Measurements from ENCODE around the gene SH3BP2.

SH3BP2 gene

GRCh38 chr4:2859514-2859913 is 66.6 kb downstream of the SH3BP2 start:
- ATAC-seq (ENCODE audit: low read depth) (no peak), DNase-seq (ENCODE audit: low spot score) (no peak)
- Histone ChIP-seq H3K4me1 (ENCODE audit: insufficient read depth, poor library complexity, severe bottlenecking) (peaks cover 12% of the 10 kb centered on the region), H3K9me3 (ENCODE audit: severe bottlenecking) (no peaks in the 10 kb centered on the region), H3K27me3 (ENCODE audit: insufficient read depth, poor library complexity, severe bottlenecking) (no peaks in the 10 kb centered on the region), H3K27ac (ENCODE audit: poor library complexity, severe bottlenecking) (no peak overlapping the region), H3K36me3 (ENCODE audit: low read depth) (peaks cover 13% of the 10 kb centered on the region), H3K4me3 (ENCODE audit: severe bottlenecking) (no peak overlapping the region)
- TF ChIP-seq, protein P1, sequence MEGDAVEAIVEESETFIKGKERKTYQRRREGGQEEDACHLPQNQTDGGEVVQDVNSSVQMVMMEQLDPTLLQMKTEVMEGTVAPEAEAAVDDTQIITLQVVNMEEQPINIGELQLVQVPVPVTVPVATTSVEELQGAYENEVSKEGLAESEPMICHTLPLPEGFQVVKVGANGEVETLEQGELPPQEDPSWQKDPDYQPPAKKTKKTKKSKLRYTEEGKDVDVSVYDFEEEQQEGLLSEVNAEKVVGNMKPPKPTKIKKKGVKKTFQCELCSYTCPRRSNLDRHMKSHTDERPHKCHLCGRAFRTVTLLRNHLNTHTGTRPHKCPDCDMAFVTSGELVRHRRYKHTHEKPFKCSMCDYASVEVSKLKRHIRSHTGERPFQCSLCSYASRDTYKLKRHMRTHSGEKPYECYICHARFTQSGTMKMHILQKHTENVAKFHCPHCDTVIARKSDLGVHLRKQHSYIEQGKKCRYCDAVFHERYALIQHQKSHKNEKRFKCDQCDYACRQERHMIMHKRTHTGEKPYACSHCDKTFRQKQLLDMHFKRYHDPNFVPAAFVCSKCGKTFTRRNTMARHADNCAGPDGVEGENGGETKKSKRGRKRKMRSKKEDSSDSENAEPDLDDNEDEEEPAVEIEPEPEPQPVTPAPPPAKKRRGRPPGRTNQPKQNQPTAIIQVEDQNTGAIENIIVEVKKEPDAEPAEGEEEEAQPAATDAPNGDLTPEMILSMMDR (IDR thresholded peaks at IDR 0.05; ENCODE audit: poor library complexity, severe bottlenecking), result no peak

- DNase-seq (ENCODE audit: low spot score), result no peak
Measured at GRCh38 chr4:2860391-2861348, 67.8 kb downstream of the SH3BP2 start.

DNA sequence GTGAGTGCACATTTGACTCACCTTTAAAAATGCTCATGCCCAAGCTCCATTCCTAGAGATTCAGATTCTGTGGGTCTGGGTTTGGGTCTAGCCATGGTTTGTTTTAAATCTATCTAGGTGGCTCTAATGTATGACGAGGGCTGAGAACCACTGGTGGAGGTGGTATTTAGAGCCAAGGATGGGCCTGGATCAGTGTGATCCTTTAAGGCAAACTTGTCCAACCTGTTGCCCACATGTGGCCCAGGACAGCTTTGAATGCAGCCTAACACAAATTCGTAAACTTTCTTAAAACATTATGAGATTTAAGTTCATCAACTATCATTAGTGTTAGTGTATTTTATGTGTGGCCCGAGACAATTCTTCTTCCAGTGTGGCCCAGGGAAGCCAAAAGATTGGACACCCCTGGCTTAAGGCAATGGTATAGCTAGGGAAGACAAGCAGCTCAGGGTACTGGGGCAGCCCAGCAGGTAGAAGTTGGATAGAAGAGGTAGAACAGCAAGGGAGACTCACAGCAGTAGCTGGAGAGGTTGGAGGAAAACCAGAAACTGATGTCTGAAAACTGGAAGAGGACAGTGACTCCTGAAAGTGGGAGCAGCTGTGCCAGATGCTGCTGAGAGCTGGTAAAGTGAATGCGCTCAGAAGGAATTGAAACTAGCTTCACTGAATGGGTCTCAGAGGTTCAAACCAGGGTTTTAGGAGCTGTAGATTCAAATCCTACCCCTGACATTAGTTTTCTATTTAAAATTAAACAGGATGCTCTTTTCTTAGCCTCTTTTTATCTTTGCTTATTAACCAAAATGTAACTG is 68.9 kb downstream of the SH3BP2 start:
- H3K27ac ChIP-seq (ENCODE audit: poor library complexity, severe bottlenecking), result no peak overlapping the region
- ATAC-seq (ENCODE audit: low read depth), result no peak
- H3K4me1 ChIP-seq (ENCODE audit: insufficient read depth, poor library complexity, severe bottlenecking), result peaks cover 12% of the 10 kb centered on the region
- no peak for DNase-seq (ENCODE audit: low spot score)
- H3K9me3 ChIP-seq (ENCODE audit: severe bottlenecking), result no peaks in the 10 kb centered on the region
- peaks cover 5% of the 10 kb centered on the region; the same call in 1 of the 2 replicates for H3K36me3 ChIP-seq (ENCODE audit: low read depth)
- no peak overlapping the region for H3K4me3 ChIP-seq (ENCODE audit: severe bottlenecking)
- TF ChIP-seq, protein P1 (IDR thresholded peaks at IDR 0.05; ENCODE audit: poor library complexity, severe bottlenecking), result no peak
- no peaks in the 10 kb centered on the region for H3K27me3 ChIP-seq (ENCODE audit: insufficient read depth, poor library complexity, severe bottlenecking)

More at GRCh38 chr4:2860391-2861348, 67.8 kb downstream of the SH3BP2 start:
- Histone ChIP-seq H3K27me3 (ENCODE audit: insufficient read depth, poor library complexity, severe bottlenecking) (no peaks in the 10 kb centered on the region), H3K4me3 (ENCODE audit: severe bottlenecking) (no peak overlapping the region), H3K9me3 (ENCODE audit: severe bottlenecking) (no peaks in the 10 kb centered on the region), H3K36me3 (ENCODE audit: low read depth) (peaks cover 5% of the 10 kb centered on the region; the same call in 1 of the 2 replicates), H3K4me1 (ENCODE audit: insufficient read depth, poor library complexity, severe bottlenecking) (peaks cover 12% of the 10 kb centered on the region), H3K27ac (ENCODE audit: poor library complexity, severe bottlenecking) (no peak overlapping the region)
- ATAC-seq (ENCODE audit: low read depth), result peak; percentile 29; the same call in 1 of the 3 replicates
- TF ChIP-seq, protein P1 (IDR thresholded peaks at IDR 0.05; ENCODE audit: poor library complexity, severe bottlenecking), result no peak

DNA sequence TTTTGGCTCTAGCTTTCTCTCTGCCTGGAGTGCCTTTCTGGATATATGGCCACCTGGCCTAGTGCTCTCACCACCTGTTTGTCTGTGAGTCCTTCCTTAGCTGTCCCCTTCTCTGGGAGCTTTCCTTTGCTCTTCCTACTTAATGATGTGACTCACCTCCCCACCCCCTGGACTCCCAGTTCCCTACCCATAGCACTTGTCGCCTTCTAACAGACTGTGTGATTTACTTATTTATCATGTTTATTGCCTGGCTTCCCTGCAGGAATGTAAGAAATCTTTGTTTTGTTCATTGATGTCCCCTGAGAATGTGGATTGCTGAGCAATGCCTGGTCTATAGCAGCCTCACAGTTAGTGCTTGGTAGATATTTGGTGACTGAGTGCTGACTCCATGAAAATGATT is 69.6 kb downstream of the SH3BP2 start:
- Histone ChIP-seq H3K27ac (ENCODE audit: poor library complexity, severe bottlenecking) (no peak overlapping the region), H3K36me3 (ENCODE audit: low read depth) (peaks cover 5% of the 10 kb centered on the region; the same call in 1 of the 2 replicates), H3K9me3 (ENCODE audit: severe bottlenecking) (no peaks in the 10 kb centered on the region), H3K4me3 (ENCODE audit: severe bottlenecking) (no peak overlapping the region), H3K27me3 (ENCODE audit: insufficient read depth, poor library complexity, severe bottlenecking) (no peaks in the 10 kb centered on the region), H3K4me1 (ENCODE audit: insufficient read depth, poor library complexity, severe bottlenecking) (peaks cover 12% of the 10 kb centered on the region)
- TF ChIP-seq, protein P1 (IDR thresholded peaks at IDR 0.05; ENCODE audit: poor library complexity, severe bottlenecking), result no peak
- ATAC-seq (ENCODE audit: low read depth), result no peak
- no peak for DNase-seq (ENCODE audit: low spot score)
